AG08396 (cell line): Measurements from ENCODE around the gene LCE1C.

Source experiments
- DNase-seq: peaks from one replicate; pipeline ENCODE4 v3.0.0; 2012; ENCODE audit warnings: low spot score, mixed read lengths

The LCE1C gene

GRCh38 chr1:152759453-152760173 is 46.8 kb downstream of the LCE1C start:
- DNase-seq, result no peak

- DNase-seq, result no peak
These were observed 47.8 kb downstream of the LCE1C start for GRCh38 chr1:152758636-152759035.

GRCh38 chr1:152757747-152758146 is 48.7 kb downstream of the LCE1C start, which contains the start of gene KPRP:
KPRP (plus strand) TSS chr1:152758025; CDS start chr1:152759589, 1,564 bp downstream.
- no peak for DNase-seq

- peak; percentile 46 for DNase-seq
These were observed 49.6 kb downstream of the LCE1C start for GRCh38 chr1:152756872-152757271.
